ENCODE data around the gene ZNF689. TPM values are rescaled to one million over a fixed set of nuclear protein-coding genes. Genes with fewer than 3 reads are reported as not detected.

Gene ZNF689
- total and polyA plus RNA-seq, 7 experiments from 2014 or later: 6.8 to 15.6 (median 12.4) TPM

DNA sequence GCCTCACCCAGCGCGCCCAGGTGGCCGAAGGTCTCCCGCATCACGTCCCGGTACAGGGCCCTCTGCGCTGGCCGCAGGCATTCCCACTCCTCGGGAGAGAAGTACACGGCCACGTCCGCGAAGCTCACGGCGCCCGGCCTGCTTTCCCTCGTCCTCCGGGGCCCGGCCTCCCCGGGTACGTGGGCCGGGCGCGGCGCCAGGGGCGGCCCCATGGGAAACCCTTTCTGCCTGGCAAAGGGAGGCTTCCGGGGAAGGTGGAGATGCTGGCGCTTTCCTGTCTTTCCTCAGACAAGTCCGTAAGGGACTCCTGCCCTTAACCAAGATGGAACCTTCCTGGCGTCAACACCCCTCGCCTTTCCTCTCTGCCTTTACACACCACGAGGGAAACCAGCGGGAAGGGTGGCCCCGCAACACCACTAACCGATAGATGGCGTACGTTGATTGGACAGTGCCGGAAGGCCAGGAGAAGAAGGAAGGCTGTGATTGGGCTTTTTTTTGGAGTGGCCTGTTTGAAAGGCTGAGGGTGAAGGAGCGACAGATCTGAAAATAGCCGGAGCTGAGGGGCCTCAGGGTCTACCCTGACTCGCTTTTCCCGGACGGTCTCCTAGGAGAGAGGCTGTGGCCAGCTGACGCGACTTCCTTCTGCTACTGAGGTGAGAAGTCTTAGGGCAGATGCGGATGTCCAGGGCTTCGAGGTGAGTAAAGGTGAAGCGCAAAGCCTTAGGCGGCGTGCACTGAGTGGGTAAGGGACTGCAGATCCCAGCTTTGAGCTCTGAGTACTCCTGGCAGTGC lies 24.6 kb downstream of the ZNF689 start, which contains the start of gene ZNF785:
ZNF785 (minus strand) TSS at position 298 of the 792 bp plus-strand sequence; CDS start at position 212, 86 bp downstream.
- Mint-ChIP-seq H3K27ac (peak within 1 kb of the TSS; percentile 89 to 95 (median 92)), H3K4me3 (peak within 1 kb of the TSS; percentile 85 to 98 (median 94)), H3K27me3 (peaks cover 0 to 2% (median 0%) of the 10 kb centered on the region in 5 donors), H3K9me3 (no peaks in the 10 kb centered on the region), H3K4me1 (peaks cover 6 to 44% (median 32%) of the 10 kb centered on the region in 7 donors), H3K36me3 (peaks cover 0 to 13% (median 0%) of the 10 kb centered on the region in 5 donors)
- intact Hi-C loops (cut with micrococcal nuclease): loop anchor here (1.0 to 2.0 kb wide), 11 partner anchors 13 to 155 kb away; partner anchors contain the start of genes DCTPP1 (in 2 of the 2), ZNF689 (in 2 of the 2), ZNF764 (in 2 of the 2) and ZNF768 (in 2 of the 2)
- no peaks in the 10 kb centered on the region for H3K9me3 ChIP-seq (ENCODE audit: control insufficient read depth in 2 of 3, low read length in 3 of 3)
- ATAC-seq: peak; percentile 100
- peak; percentile 72 to 95 (median 93) for DNase-seq
- no peaks in the 10 kb centered on the region for H3K27me3 ChIP-seq (ENCODE audit: control insufficient read depth in 2 of 2, insufficient read depth in 2 of 2, low read length in 2 of 2)
- H3K27ac ChIP-seq (ENCODE audit: low read depth, low read length): peak within 1 kb of the TSS; percentile 81
- ChIA-PET CTCF (interaction anchor here (0.6 to 1.9 kb wide), 5 partner anchors 13 to 224 kb away, joined by 3 to 6 read pairs (median 4); partner anchors contain the start of genes DCTPP1, PRR14 and ZNF764), POLR2A (interaction anchor here (0.6 to 4.9 kb wide), 15 partner anchors 14 to 168 kb away, joined by 3 to 45 read pairs (median 6); partner anchors contain the start of genes FBRS, ITGAL, PRR14 and ZNF688)
- H3K4me3 ChIP-seq (ENCODE audit: low read length): peak within 1 kb of the TSS; percentile 77
- peaks cover 0 to 21% (median 0%) of the 10 kb centered on the region in 3 experiments for H3K36me3 ChIP-seq (ENCODE audit: control insufficient read depth in 2 of 3, insufficient read depth in 3 of 3, low read length in 3 of 3)
- H3K4me1 ChIP-seq (ENCODE audit: control insufficient read depth in 2 of 2, insufficient read depth in 2 of 2, low read length in 2 of 2): peaks cover 8 to 12% of the 10 kb centered on the region in 2 donors

DNA sequence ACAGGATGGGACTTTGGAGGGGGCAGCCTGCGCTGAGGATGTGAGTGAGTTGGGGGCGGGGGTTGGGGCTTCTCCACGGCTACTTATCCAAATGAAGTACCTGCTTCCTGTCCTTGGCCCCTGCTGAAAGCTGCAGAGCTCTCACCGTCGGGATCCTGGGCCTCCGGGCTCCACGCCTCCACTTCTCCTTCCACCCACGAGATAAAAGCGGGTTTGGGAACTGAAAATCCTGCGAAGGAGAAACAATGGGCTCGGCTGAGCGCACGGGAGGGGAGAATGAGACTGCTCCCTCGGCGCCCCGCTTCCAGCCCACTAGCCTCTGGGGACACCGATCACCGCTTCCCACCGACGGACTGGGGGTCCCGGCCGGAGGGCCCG lies 25.2 kb downstream of the ZNF689 start:
- POLR2A ChIA-PET: interaction anchor here (0.6 to 4.9 kb wide), 11 partner anchors 13 to 115 kb away, joined by 3 to 45 read pairs (median 8); partner anchors contain the start of genes FBRS, ITGAL, PRR14 and ZNF688
- H3K27me3 ChIP-seq (ENCODE audit: control insufficient read depth in 2 of 2, insufficient read depth in 2 of 2, low read length in 2 of 2): no peaks in the 10 kb centered on the region
- intact Hi-C loops (cut with micrococcal nuclease): loop anchor here (1.0 to 2.0 kb wide), 11 partner anchors 13 to 155 kb away; partner anchors contain the start of genes DCTPP1 (in 2 of the 2), ZNF689 (in 2 of the 2), ZNF764 (in 2 of the 2) and ZNF768 (in 2 of the 2)
- peaks cover 8 to 12% of the 10 kb centered on the region in 2 donors for H3K4me1 ChIP-seq (ENCODE audit: control insufficient read depth in 2 of 2, insufficient read depth in 2 of 2, low read length in 2 of 2)
- no peaks in the 10 kb centered on the region for H3K9me3 Mint-ChIP-seq
- H3K36me3 ChIP-seq (ENCODE audit: control insufficient read depth in 2 of 3, insufficient read depth in 3 of 3, low read length in 3 of 3): peaks cover 0 to 21% (median 0%) of the 10 kb centered on the region in 3 experiments
- H3K27ac Mint-ChIP-seq: peak overlapping the region; percentile 34 to 90 (median 79)
- H3K27ac ChIP-seq (ENCODE audit: low read depth, low read length): peak overlapping the region; percentile 81
- CTCF ChIA-PET: interaction anchor here (0.6 to 1.9 kb wide), 2 partner anchors 155 to 491 kb away, joined by 3 to 6 read pairs; partner anchors contain the start of gene DCTPP1
- peak overlapping the region; percentile 77 for H3K4me3 ChIP-seq (ENCODE audit: low read length)
- peaks cover 0 to 13% (median 0%) of the 10 kb centered on the region in 5 donors for H3K36me3 Mint-ChIP-seq
- H3K9me3 ChIP-seq (ENCODE audit: control insufficient read depth in 2 of 3, low read length in 3 of 3): no peaks in the 10 kb centered on the region
- peaks cover 0 to 2% (median 0%) of the 10 kb centered on the region in 5 donors for H3K27me3 Mint-ChIP-seq
- peaks cover 6 to 44% (median 32%) of the 10 kb centered on the region in 7 donors for H3K4me1 Mint-ChIP-seq
- DNase-seq (no peak), ATAC-seq (peak; percentile 5)
- peak overlapping the region; percentile 78 to 98 (median 89) for H3K4me3 Mint-ChIP-seq

DNA sequence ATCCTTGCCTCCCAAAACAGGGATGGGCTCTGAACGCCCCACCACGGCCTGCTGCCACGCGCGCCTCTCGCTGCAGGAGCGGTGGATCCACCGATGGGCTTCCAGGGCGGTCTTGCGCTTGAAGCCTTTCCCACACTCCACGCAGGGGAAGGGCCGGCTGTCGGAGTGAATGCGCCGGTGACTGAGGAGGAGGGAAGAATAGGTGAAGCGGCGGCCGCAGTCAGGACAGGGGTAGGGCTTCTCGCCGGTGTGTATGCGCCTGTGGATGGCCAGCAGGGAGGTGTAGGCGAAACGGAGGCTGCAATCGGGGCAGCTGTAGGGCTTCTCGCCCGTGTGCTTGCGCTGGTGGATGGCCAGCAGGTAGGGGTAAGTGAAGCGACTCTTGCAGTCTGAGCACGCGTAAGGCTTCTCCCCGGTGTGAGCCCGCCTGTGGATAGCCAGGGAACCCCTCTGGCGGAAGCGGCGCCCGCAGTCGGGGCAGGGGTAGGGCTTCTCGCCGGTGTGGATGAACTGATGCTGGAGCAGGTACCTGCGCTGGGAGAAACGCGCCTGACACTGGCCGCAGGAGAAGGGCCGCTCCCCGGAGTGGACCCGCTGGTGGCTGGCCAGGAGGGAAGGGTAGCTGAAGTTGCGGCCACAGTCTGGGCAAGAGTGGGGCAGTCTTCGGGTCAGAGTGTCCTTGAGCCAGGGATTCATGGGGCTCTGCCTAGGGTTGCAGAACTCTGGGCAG lies 27.4 kb downstream of the ZNF689 start:
- H3K27ac ChIP-seq (ENCODE audit: low read depth, low read length): no peak overlapping the region
- no peaks in the 10 kb centered on the region for H3K27me3 ChIP-seq (ENCODE audit: control insufficient read depth in 2 of 2, insufficient read depth in 2 of 2, low read length in 2 of 2)
- peak overlapping the region in 2 of 10 donors; percentile 6 to 59 for H3K4me3 Mint-ChIP-seq
- intact Hi-C loops (cut with micrococcal nuclease): no loop called here
- POLR2A ChIA-PET: interaction anchor here (0.8 to 4.9 kb wide), 3 partner anchors 11 to 21 kb away, joined by 3 to 45 read pairs (median 5); partner anchors contain the start of gene ZNF688
- H3K27ac Mint-ChIP-seq: no peak overlapping the region
- no peak for DNase-seq
- peaks cover 0 to 29% (median 0%) of the 10 kb centered on the region in 3 experiments for H3K36me3 ChIP-seq (ENCODE audit: control insufficient read depth in 2 of 3, insufficient read depth in 3 of 3, low read length in 3 of 3)
- H3K27me3 Mint-ChIP-seq: peaks cover 0 to 2% (median 0%) of the 10 kb centered on the region in 5 donors
- H3K9me3 Mint-ChIP-seq: no peaks in the 10 kb centered on the region
- peaks cover 0 to 15% (median 0%) of the 10 kb centered on the region in 5 donors for H3K36me3 Mint-ChIP-seq
- CTCF ChIA-PET: no interaction called here
- peaks cover 6 to 41% (median 29%) of the 10 kb centered on the region in 7 donors for H3K4me1 Mint-ChIP-seq
- ATAC-seq: no peak
- H3K4me3 ChIP-seq (ENCODE audit: low read length): no peak overlapping the region
- no peaks in the 10 kb centered on the region for H3K9me3 ChIP-seq (ENCODE audit: control insufficient read depth in 2 of 3, low read length in 3 of 3)
- peaks cover 8 to 12% of the 10 kb centered on the region in 2 donors for H3K4me1 ChIP-seq (ENCODE audit: control insufficient read depth in 2 of 2, insufficient read depth in 2 of 2, low read length in 2 of 2)

DNA sequence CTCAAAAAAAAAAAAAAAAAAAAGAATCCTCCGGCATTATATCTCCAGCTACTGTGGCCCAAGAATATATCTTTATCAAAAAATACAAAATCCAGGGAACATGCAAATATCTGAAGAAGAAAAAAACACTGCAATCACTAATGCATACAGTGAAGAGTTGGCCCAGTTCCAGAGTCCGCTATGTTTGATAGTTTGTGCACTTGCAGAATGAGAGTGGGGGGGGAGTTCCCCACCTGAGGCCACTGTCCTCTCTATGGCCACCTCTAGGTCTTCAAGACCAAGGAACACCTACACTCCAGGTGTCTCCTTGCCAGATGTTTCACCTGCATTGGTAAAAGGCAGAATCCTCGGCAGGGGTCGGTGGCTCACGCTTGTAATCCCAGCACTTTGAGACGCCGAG lies 28.7 kb downstream of the ZNF689 start:
- Histone ChIP-seq H3K27me3 (ENCODE audit: control insufficient read depth in 2 of 2, insufficient read depth in 2 of 2, low read length in 2 of 2) (no peaks in the 10 kb centered on the region), H3K4me3 (ENCODE audit: low read length) (no peak overlapping the region), H3K36me3 (ENCODE audit: control insufficient read depth in 2 of 3, insufficient read depth in 3 of 3, low read length in 3 of 3) (peaks cover 0 to 29% (median 0%) of the 10 kb centered on the region in 3 experiments), H3K4me1 (ENCODE audit: control insufficient read depth in 2 of 2, insufficient read depth in 2 of 2, low read length in 2 of 2) (peaks cover 7 to 12% of the 10 kb centered on the region in 2 donors), H3K9me3 (ENCODE audit: control insufficient read depth in 2 of 3, low read length in 3 of 3) (no peaks in the 10 kb centered on the region), H3K27ac (ENCODE audit: low read depth, low read length) (no peak overlapping the region)
- Mint-ChIP-seq H3K27me3 (peaks cover 0 to 2% (median 0%) of the 10 kb centered on the region in 5 donors), H3K36me3 (peaks cover 0 to 15% (median 0%) of the 10 kb centered on the region in 5 donors), H3K4me3 (no peak overlapping the region), H3K27ac (no peak overlapping the region), H3K4me1 (peaks cover 6 to 33% (median 26%) of the 10 kb centered on the region in 7 donors), H3K9me3 (no peaks in the 10 kb centered on the region)
- ATAC-seq (no peak), DNase-seq (no peak)
- intact Hi-C loops (cut with micrococcal nuclease): no loop called here
- POLR2A ChIA-PET: interaction anchor here (1.9 kb wide), 1 partner anchor 9 kb away, joined by 5 read pairs; the partner anchor contains the start of gene ZNF688
- CTCF ChIA-PET: interaction anchor here (1.2 kb wide), 1 partner anchor 10 kb away, joined by 3 read pairs; the partner anchor contains the start of gene ZNF688

DNA sequence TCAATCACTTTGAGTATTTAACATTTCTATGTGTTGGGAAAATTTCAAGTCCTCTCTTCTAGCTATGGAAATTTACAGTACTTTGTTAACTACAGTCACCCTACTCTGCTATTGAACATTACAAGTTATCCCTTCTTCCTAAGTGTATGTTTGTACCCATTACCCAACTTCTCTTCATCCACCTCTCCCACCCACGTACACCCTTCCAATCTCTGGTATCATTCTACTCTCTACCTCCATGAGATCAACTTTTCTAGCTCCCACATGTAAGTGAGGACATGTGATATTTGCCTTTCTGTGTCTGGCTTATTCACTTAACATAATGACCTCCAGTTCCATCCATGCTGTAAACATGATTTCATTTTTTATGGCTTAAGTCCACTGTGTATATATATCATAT lies 35.5 kb downstream of the ZNF689 start:
- Mint-ChIP-seq H3K4me3 (peak overlapping the region in 2 of 10 donors; percentile 4 to 14), H3K27me3 (no peaks in the 10 kb centered on the region), H3K4me1 (peaks cover 6 to 31% (median 22%) of the 10 kb centered on the region in 7 donors), H3K9me3 (no peaks in the 10 kb centered on the region), H3K27ac (peak overlapping the region in 3 of 9 donors; percentile 19 to 37 (median 24)), H3K36me3 (peaks cover 0 to 8% (median 0%) of the 10 kb centered on the region in 5 donors)
- Histone ChIP-seq H3K4me3 (ENCODE audit: low read length) (no peak overlapping the region), H3K9me3 (ENCODE audit: control insufficient read depth in 2 of 3, low read length in 3 of 3) (no peaks in the 10 kb centered on the region), H3K27ac (ENCODE audit: low read depth, low read length) (no peak overlapping the region), H3K27me3 (ENCODE audit: control insufficient read depth in 2 of 2, insufficient read depth in 2 of 2, low read length in 2 of 2) (no peaks in the 10 kb centered on the region), H3K4me1 (ENCODE audit: control insufficient read depth in 2 of 2, insufficient read depth in 2 of 2, low read length in 2 of 2) (peaks cover 9 to 15% of the 10 kb centered on the region in 2 donors), H3K36me3 (ENCODE audit: control insufficient read depth in 2 of 3, insufficient read depth in 3 of 3, low read length in 3 of 3) (peaks cover 0 to 8% (median 0%) of the 10 kb centered on the region in 3 experiments)
- DNase-seq (no peak), ATAC-seq (no peak)
- ChIA-PET CTCF (interaction anchor here (1.1 kb wide), 1 partner anchor 18 kb away, joined by 3 read pairs; no protein-coding TSS in a partner anchor), POLR2A (interaction anchor here (1.0 kb wide), 1 partner anchor 24 kb away, joined by 4 read pairs; no protein-coding TSS in a partner anchor)
- intact Hi-C loops (cut with micrococcal nuclease): no loop called here

Data from naive thymus-derived CD4-positive, alpha-beta T cell (primary cell).